Central memory CD8-positive, alpha-beta T cell (primary cell): ENCODE data around the gene UBASH3A.

Experiments
- ATAC-seq: fragments of 150-1000 bp; cut with Tn5 transposase; replicated peaks from 2 replicates; pipeline ENCODE4 v1.10.0; 2022; ENCODE audit warnings: mild to moderate bottlenecking, moderate FRiP score, moderate number of reproducible peaks; ENCODE audit not compliant: poor library complexity, severe bottlenecking; ENCODE audit errors: extremely low read depth
- DNase-seq, 2 donors: peaks; one replicate each; pipeline ENCODE4 v3.0.0; 2021; ENCODE audit warnings: low spot score in 2 of 2
- H3K27ac Mint-ChIP-seq: one replicate; pipeline ENCODE4 v1.8.0; 2022; ENCODE audit warnings: low read depth, mild to moderate bottlenecking, moderate library complexity, mixed read lengths
- H3K27me3 Mint-ChIP-seq: one replicate; pipeline ENCODE4 v1.8.0; 2022; ENCODE audit warnings: mixed read lengths
- H3K36me3 Mint-ChIP-seq: one replicate; pipeline ENCODE4 v1.8.0; 2022; ENCODE audit warnings: mild to moderate bottlenecking, moderate library complexity, mixed read lengths; ENCODE audit not compliant: insufficient read depth
- H3K4me1 Mint-ChIP-seq: one replicate; pipeline ENCODE4 v1.8.0; 2022; ENCODE audit warnings: mixed read lengths
- H3K4me3 Mint-ChIP-seq: one replicate; pipeline ENCODE4 v1.8.0; 2022; ENCODE audit warnings: mild to moderate bottlenecking, moderate library complexity, mixed read lengths
- H3K9me3 Mint-ChIP-seq: one replicate; pipeline ENCODE4 v1.8.0; 2022; ENCODE audit warnings: mixed read lengths

The UBASH3A gene

DNA sequence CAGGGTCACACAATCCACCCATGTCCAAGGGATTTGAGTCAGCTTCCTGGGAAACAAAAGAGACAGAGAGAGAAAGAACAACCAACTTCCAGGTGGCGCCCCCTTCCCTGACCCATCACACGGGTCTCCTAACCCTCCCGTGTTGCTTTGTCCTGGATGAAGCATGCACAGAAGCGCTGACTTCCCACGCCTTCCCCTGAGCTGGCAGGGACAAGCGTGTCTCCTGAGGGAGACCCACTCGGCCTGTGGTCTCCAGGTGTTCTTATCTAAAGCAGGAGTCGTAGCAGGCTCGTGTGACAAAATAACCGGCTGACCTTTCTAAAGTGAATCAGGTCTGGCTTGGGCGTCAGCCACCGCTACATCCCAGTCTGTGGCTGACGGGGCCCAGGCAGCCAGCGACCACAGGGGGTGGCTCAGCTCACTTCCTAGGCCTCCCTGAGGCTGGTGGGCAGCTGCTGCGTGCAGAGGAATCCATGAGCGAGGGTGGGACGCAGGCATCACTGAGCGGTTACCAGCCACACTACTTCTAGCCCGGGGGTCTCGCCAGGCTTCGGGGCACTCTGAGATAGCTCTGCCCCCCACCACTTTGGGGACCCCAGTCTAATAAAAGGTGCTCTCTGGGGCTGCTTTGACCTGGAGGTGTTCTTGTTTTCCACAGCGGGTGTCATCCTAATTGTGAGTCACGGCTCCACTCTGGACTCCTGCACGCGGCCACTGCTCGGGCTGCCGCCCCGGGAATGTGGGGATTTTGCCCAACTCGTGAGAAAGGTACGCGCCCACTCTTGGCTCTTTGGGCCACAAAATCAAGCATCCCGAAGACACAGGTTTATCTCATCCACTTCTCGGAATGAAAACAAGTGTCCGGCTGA is 40.4 kb downstream of the UBASH3A start:
- DNase-seq = no peak
- Mint-ChIP-seq H3K4me3 (no peak overlapping the region), H3K27me3 (no peaks in the 10 kb centered on the region), H3K9me3 (no peaks in the 10 kb centered on the region), H3K27ac (no peak overlapping the region), H3K4me1 (peaks cover 66% of the 10 kb centered on the region), H3K36me3 (peaks cover 47% of the 10 kb centered on the region)
- no peak for ATAC-seq

DNA sequence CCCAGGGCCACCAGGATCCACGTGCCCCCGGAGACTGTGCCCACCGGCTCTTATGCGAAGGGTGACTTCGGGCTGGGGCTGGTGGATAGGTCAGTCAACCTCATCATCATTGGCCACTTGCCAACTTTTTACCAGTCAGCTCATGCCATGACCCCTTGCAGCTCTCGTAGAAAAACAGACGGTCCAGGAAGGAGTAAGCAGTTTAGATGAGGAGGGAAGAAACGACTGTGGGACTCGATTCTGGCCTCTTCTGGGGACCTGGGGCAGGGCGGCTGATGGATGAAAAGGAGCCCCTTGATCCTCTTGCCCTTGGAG is 41.0 kb downstream of the UBASH3A start:
- Mint-ChIP-seq H3K4me1 (peaks cover 65% of the 10 kb centered on the region), H3K27ac (no peak overlapping the region), H3K36me3 (peaks cover 43% of the 10 kb centered on the region), H3K9me3 (no peaks in the 10 kb centered on the region), H3K4me3 (no peak overlapping the region), H3K27me3 (no peaks in the 10 kb centered on the region)
- ATAC-seq = no peak
- no peak for DNase-seq

GRCh38 chr21:42445311-42445710 is 41.6 kb downstream of the UBASH3A start:
- no peak for ATAC-seq
- peaks cover 37% of the 10 kb centered on the region for H3K36me3 Mint-ChIP-seq
- peaks cover 65% of the 10 kb centered on the region for H3K4me1 Mint-ChIP-seq
- H3K9me3 Mint-ChIP-seq = no peaks in the 10 kb centered on the region
- H3K27me3 Mint-ChIP-seq = no peaks in the 10 kb centered on the region
- DNase-seq = no peak
- no peak overlapping the region for H3K27ac Mint-ChIP-seq
- H3K4me3 Mint-ChIP-seq = no peak overlapping the region

DNA sequence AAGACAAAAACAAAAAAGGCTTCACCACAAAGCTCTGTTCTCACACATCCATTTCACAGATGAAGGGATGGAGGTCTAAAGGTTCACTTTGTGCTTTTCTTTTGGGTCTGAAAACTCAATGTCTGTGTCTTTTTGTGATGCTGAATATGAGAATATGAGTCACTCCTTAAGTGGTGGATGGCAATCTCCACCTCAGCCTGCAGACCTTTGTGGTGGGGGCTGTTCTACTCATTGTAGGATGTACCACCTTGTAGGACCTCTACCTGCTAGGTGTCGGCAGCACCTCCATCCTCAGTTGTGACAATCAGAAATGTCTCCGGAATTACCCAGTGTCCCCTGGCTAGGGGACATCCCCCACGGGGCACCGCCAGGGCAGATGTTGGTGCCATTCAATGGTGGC is 42.8 kb downstream of the UBASH3A start:
- Mint-ChIP-seq H3K4me1 (peaks cover 56% of the 10 kb centered on the region), H3K9me3 (no peaks in the 10 kb centered on the region), H3K36me3 (peaks cover 29% of the 10 kb centered on the region), H3K27me3 (no peaks in the 10 kb centered on the region), H3K4me3 (no peak overlapping the region), H3K27ac (peak overlapping the region; percentile 10)
- DNase-seq = no peak
- ATAC-seq = no peak

DNA sequence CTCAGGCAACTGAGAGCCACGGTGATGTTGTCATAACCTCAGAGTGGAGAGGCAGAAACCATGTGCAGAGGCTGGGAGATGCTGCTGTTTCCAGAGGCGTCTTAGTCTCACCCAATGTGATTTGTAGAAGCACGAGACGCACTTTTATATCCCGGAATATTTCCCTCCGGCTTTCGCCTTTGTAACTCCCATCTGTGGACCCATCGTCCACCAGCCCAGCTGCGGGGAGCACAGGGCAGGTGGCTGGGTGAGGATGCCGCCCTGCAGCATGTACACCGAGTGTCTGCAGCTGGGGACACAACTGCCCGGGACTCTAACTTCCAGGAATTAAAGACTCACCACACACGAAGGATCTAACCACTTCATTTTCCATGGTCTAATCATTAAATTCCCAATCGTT is 43.5 kb downstream of the UBASH3A start:
- no peaks in the 10 kb centered on the region for H3K27me3 Mint-ChIP-seq
- ATAC-seq (no peak), DNase-seq (no peak)
- peaks cover 24% of the 10 kb centered on the region for H3K36me3 Mint-ChIP-seq
- no peak overlapping the region for H3K27ac Mint-ChIP-seq
- H3K4me3 Mint-ChIP-seq = no peak overlapping the region
- no peaks in the 10 kb centered on the region for H3K9me3 Mint-ChIP-seq
- H3K4me1 Mint-ChIP-seq = peaks cover 53% of the 10 kb centered on the region

DNA sequence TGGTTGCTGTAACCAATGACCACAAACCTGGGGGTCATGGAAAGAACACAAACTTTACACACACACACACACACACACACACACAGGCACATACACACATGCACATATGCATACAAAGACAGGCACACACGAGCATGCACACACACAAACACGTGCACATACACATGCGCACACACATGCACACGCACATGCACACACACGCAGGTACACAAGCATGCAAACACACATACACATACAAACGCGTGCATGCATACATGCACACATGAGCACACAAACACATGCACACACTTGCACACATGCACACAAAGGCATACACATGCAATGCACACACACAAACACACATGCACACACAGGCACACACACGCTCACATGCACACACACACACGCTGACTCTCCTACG is 44.0 kb downstream of the UBASH3A start:
- no peaks in the 10 kb centered on the region for H3K9me3 Mint-ChIP-seq
- peak overlapping the region; percentile 86 for H3K27ac Mint-ChIP-seq
- H3K4me1 Mint-ChIP-seq = peaks cover 47% of the 10 kb centered on the region
- DNase-seq = no peak
- H3K27me3 Mint-ChIP-seq = no peaks in the 10 kb centered on the region
- no peak overlapping the region for H3K4me3 Mint-ChIP-seq
- ATAC-seq = no peak
- peaks cover 19% of the 10 kb centered on the region for H3K36me3 Mint-ChIP-seq

DNA sequence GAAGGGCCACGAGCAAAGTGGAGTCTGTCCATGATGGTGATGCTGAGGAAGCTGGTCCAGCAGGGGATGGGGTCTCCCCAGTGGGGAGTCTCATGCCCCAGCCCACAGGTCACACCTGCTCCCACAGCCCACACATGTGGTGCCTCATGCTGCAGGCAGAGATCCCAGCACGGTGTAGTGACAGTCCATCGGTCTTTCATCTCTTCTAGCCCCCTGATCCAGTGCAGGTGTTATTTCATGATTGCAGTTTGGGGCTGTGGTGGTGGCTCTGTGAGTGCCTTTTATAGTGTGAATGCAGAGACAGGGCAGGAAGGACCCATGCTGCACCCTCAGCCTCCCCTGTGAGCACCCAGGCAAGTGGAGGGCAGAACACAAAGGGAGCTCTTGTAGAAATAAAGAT is 45.0 kb downstream of the UBASH3A start:
- Mint-ChIP-seq H3K4me3 (no peak overlapping the region), H3K9me3 (no peaks in the 10 kb centered on the region), H3K27ac (peak overlapping the region; percentile 86), H3K27me3 (no peaks in the 10 kb centered on the region), H3K4me1 (peaks cover 40% of the 10 kb centered on the region), H3K36me3 (peaks cover 18% of the 10 kb centered on the region)
- DNase-seq (no peak), ATAC-seq (no peak)

- DNase-seq (no peak), ATAC-seq (no peak)
- H3K27me3 Mint-ChIP-seq = no peaks in the 10 kb centered on the region
- H3K4me3 Mint-ChIP-seq = no peak overlapping the region
- H3K27ac Mint-ChIP-seq = no peak overlapping the region
- peaks cover 24% of the 10 kb centered on the region for H3K4me1 Mint-ChIP-seq
- H3K36me3 Mint-ChIP-seq = peaks cover 9% of the 10 kb centered on the region
- no peaks in the 10 kb centered on the region for H3K9me3 Mint-ChIP-seq
Observed at GRCh38 chr21:42451941-42452340, 48.2 kb downstream of the UBASH3A start.

GRCh38 chr21:42452401-42453223 is 48.9 kb downstream of the UBASH3A start:
- H3K4me3 Mint-ChIP-seq = no peak overlapping the region
- DNase-seq (no peak), ATAC-seq (no peak)
- H3K27me3 Mint-ChIP-seq = no peaks in the 10 kb centered on the region
- H3K36me3 Mint-ChIP-seq = peaks cover 4% of the 10 kb centered on the region
- no peak overlapping the region for H3K27ac Mint-ChIP-seq
- no peaks in the 10 kb centered on the region for H3K9me3 Mint-ChIP-seq
- H3K4me1 Mint-ChIP-seq = peaks cover 24% of the 10 kb centered on the region

DNA sequence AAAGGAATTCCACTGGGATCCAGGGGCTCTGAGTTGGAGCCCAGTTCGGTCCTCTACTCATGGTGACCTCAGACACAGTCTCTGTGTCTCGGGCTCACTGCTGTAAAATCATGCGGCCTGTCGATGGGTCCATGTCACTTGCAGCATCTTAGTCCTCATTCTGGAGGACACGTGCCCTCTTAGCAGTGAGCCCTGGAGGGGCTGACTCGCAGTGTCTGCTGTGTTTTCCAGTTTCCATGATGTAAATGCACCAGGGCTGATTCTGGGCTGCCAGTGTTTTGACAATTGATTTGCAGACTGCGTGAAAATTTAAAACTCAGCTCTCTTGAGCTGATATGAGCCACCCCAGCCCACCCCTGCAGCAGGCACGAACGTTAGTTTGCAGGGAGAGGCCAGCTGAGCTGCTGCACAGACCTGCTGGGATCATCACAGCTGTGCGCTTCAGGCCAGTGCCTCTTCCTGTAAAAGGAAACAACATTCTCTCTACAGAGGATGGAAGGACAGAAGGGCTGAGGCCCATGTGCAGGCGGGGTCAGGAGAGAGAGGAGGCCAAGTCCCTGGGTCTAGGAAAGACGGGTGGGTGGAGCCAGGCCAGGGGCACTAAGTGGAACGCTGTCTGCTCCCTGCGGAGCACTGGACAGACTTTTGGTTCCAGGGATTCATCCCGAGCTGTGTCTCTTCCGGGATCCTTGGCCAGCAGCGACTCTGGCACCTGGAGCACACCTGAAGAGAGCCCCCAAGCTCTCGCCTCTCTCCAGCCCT is 49.7 kb downstream of the UBASH3A start:
- Mint-ChIP-seq H3K27me3 (no peaks in the 10 kb centered on the region), H3K9me3 (no peaks in the 10 kb centered on the region), H3K36me3 (no peaks in the 10 kb centered on the region), H3K27ac (no peak overlapping the region), H3K4me3 (no peak overlapping the region), H3K4me1 (peaks cover 18% of the 10 kb centered on the region)
- ATAC-seq (no peak), DNase-seq (no peak)

DNA sequence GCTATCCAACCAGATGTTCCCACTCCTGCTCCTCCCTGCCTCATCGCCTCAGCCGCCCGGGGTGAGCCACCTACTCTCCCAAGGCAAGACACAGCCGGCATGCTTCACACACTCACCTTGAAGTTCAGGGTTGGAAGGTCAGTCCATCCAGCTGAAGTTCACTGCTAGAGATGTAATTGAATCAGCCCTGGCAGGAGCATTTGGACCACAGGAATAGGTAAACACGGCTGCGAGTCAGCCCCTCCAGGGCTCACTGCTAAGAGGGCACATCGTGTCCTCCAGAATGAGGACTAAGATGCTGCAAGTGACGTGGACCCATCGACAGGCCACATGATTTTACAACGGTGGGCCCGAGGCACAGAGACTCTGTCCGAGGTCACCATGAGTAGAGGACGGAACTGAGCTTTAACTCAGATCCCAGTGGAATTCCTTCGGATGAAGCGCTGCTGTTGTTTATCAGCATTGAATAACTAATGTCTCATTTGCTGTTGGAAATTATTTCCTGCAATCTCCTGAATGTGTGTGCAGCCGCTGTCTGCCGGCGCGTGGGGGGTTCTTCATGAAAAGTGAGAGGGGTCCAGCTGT is 50.4 kb downstream of the UBASH3A start:
- ATAC-seq (no peak), DNase-seq (no peak)
- Mint-ChIP-seq H3K36me3 (no peaks in the 10 kb centered on the region), H3K27me3 (no peaks in the 10 kb centered on the region), H3K9me3 (no peaks in the 10 kb centered on the region), H3K27ac (no peak overlapping the region), H3K4me1 (peaks cover 12% of the 10 kb centered on the region), H3K4me3 (no peak overlapping the region)

DNA sequence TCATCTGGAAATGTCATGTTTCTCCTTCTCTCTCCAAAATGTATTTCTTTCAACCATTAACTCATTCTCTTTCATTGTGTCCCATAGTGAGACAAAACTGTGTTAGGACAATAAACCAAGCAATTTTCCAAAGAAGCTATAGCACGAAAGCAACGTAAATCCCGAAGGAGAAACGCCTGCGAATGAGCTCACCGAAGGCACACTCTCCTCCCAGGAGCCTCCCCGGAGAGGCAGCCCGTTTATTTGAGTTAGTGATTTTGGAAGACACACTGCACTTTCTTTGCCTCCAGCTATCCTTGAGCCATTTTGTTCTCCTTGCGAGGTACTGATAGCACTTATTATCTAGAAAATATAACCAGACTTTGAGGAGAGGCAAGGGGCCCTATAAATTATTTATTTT is 51.1 kb downstream of the UBASH3A start:
- ATAC-seq (no peak), DNase-seq (no peak)
- Mint-ChIP-seq H3K4me1 (peaks cover 6% of the 10 kb centered on the region), H3K27ac (no peak overlapping the region), H3K9me3 (no peaks in the 10 kb centered on the region), H3K36me3 (no peaks in the 10 kb centered on the region), H3K27me3 (no peaks in the 10 kb centered on the region), H3K4me3 (no peak overlapping the region)
